Liver (tissue), 9 donors: ENCODE data around the gene SIAH2. TPM values are rescaled to one million over a fixed set of nuclear protein-coding genes. Genes with fewer than 3 reads are reported as not detected.

Experiments used
- DNase-seq: peaks from one replicate; pipeline ENCODE4 v3.0.0-alpha.2; 2017; ENCODE audit warnings: low spot score
- H3K27ac ChIP-seq, 2 donors: one replicate each; pipeline ENCODE4 v1.7.0; 2013; ENCODE audit warnings: inconsistent platforms in 2 of 2, low read length in 2 of 2, control low read depth in 1 of 2, low read depth in 1 of 2, mild to moderate bottlenecking in 1 of 2
- H3K27me3 ChIP-seq, 4 donors: one replicate each; pipeline versions ENCODE4 v1.6.1 to v1.7.0; 2013; ENCODE audit warnings: low read length in 3 of 4, inconsistent platforms in 1 of 4, mild to moderate bottlenecking in 1 of 4, moderate library complexity in 1 of 4; ENCODE audit not compliant: control insufficient read depth in 4 of 4, insufficient read depth in 4 of 4
- H3K36me3 ChIP-seq, 4 donors: one replicate each; pipeline versions ENCODE4 v1.6.1 to v1.7.0; 2013; ENCODE audit warnings: low read length in 3 of 4, mild to moderate bottlenecking in 3 of 4, low read depth in 1 of 4, moderate library complexity in 1 of 4; ENCODE audit not compliant: control insufficient read depth in 4 of 4, insufficient read depth in 3 of 4
- H3K4me1 ChIP-seq, 4 donors: one replicate each; pipeline versions ENCODE4 v1.6.1 to v1.7.0; 2013; ENCODE audit warnings: low read length in 3 of 4, mild to moderate bottlenecking in 3 of 4, moderate library complexity in 1 of 4; ENCODE audit not compliant: control insufficient read depth in 4 of 4, insufficient read depth in 4 of 4
- H3K4me3 ChIP-seq, 3 donors: one replicate each; pipeline versions ENCODE4 v1.6.1 to v1.7.0; 2013; ENCODE audit warnings: low read length in 3 of 3, control low read depth in 1 of 3, low read depth in 1 of 3, mild to moderate bottlenecking in 1 of 3
- H3K9ac ChIP-seq, 2 donors: one replicate each; pipeline ENCODE4 v1.7.0; 2013; ENCODE audit warnings: low read length in 2 of 2, mild to moderate bottlenecking in 2 of 2, moderate library complexity in 2 of 2, control low read depth in 1 of 2, low read depth in 1 of 2
- H3K9me3 ChIP-seq, 4 donors: one replicate each; pipeline versions ENCODE4 v1.6.1 to v1.7.0; 2013; ENCODE audit warnings: low read length in 3 of 4; ENCODE audit not compliant: control insufficient read depth in 4 of 4
- EGR1 ChIP-seq, 2 donors: IDR thresholded peaks; 2 replicates each; pipeline ENCODE4 v1.6.1; 2016 to 2018; ENCODE audit warnings: antibody characterized with exemption in 2 of 2, low read depth in 2 of 2
- FOXA1 ChIP-seq: IDR thresholded peaks from 2 replicates; pipeline ENCODE4 v1.6.1; 2016; ENCODE audit warnings: antibody characterized with exemption
- FOXA2 ChIP-seq: IDR thresholded peaks from 2 replicates; pipeline ENCODE4 v1.6.1; 2016; ENCODE audit warnings: antibody characterized with exemption
- GABPA ChIP-seq, 2 donors: IDR thresholded peaks in 1 of 2; conservative IDR thresholded peaks in 1 of 2; 2 replicates each; pipeline ENCODE4 v1.6.1; 2016; ENCODE audit warnings: antibody characterized with exemption in 2 of 2, mild to moderate bottlenecking in 1 of 2, moderate library complexity in 1 of 2
- HNF4A ChIP-seq, 2 donors: conservative IDR thresholded peaks; 2 replicates each; pipeline ENCODE4 v1.6.1; 2016; ENCODE audit warnings: antibody characterized with exemption in 2 of 2, mild to moderate bottlenecking in 2 of 2
- HNF4G ChIP-seq: IDR thresholded peaks from 2 replicates; pipeline ENCODE4 v1.6.1; 2016; ENCODE audit warnings: antibody characterized with exemption
- JUND ChIP-seq, 2 donors: IDR thresholded peaks; 2 replicates each; pipeline ENCODE4 v1.6.1; 2016; ENCODE audit warnings: antibody characterized with exemption in 2 of 2
- NR2F2 ChIP-seq: IDR thresholded peaks from 2 replicates; pipeline ENCODE4 v1.6.1; 2016; ENCODE audit warnings: antibody characterized with exemption
- RAD21 ChIP-seq, 2 donors: IDR thresholded peaks; 2 replicates each; pipeline ENCODE4 v1.6.1; 2016; ENCODE audit warnings: antibody characterized with exemption in 2 of 2, mild to moderate bottlenecking in 2 of 2
- RXRA ChIP-seq, 2 donors: IDR thresholded peaks; 2 replicates each; pipeline ENCODE4 v1.6.1; 2017 to 2018; ENCODE audit warnings: antibody characterized with exemption in 2 of 2, mild to moderate bottlenecking in 1 of 2
- SP1 ChIP-seq: IDR thresholded peaks from 2 replicates; pipeline ENCODE4 v1.6.1; 2018; ENCODE audit warnings: antibody characterized with exemption, mild to moderate bottlenecking
- TAF1 ChIP-seq: conservative IDR thresholded peaks from 2 replicates; pipeline ENCODE4 v1.6.1; 2016; ENCODE audit warnings: antibody characterized with exemption, mild to moderate bottlenecking
- YY1 ChIP-seq: IDR thresholded peaks from 2 replicates; pipeline ENCODE4 v1.6.1; 2016; ENCODE audit warnings: antibody characterized with exemption, mild to moderate bottlenecking
- WGBS: extraction: QIAGEN DNeasy Blood & Tissue Kit; methylation state at CpG from one replicate; pipeline ENCODE4 v1.1.7; 2013; 5-methylcytosine and 5-hydroxymethylcytosine counted together
- polyA plus RNA-seq, 2 donors: library from polyadenylated mRNA; stranded (reverse) in 1 of 2; unstranded in 1 of 2; fragments of 200-250 nt in 1 of 2; fragments of >200 nt in 1 of 2; fragmentation: Nextera tagmentation in 1 of 2; extraction: Ambion mirVana in 1 of 2; gene quantifications; one replicate each; pipeline versions ENCODE4 v1.2.1 to v1.2.3, GENCODE V29; 2013 to 2015
- total RNA-seq, 2 donors: library from RNA; depleted of rRNA; stranded (reverse); fragments of >200 nt; gene quantifications; one replicate each; pipeline ENCODE4 v1.2.3, GENCODE V29; 2014
- TF ChIP-seq, protein P1 (sequence below): IDR thresholded peaks from 2 replicates; pipeline ENCODE4 v1.6.1; 2016; ENCODE audit warnings: antibody characterized with exemption, mild to moderate bottlenecking
- TF ChIP-seq, protein P2 (sequence below): IDR thresholded peaks from 2 replicates; pipeline ENCODE4 v1.6.1; 2016; ENCODE audit warnings: antibody characterized with exemption
- TF ChIP-seq, protein P3 (sequence below): IDR thresholded peaks from 2 replicates; pipeline ENCODE4 v1.6.1; 2016; ENCODE audit warnings: antibody characterized with exemption
- TF ChIP-seq, protein P4 (sequence below): fragments of 150-350 bp; IDR thresholded peaks from 2 replicates; pipeline ENCODE4 v1.5.1; 2017; ENCODE audit warnings: improper control_type of control experiment, low read depth, low read length; ENCODE audit not compliant: missing input control
- TF ChIP-seq, protein P5 (sequence below): IDR thresholded peaks from 2 replicates; pipeline ENCODE4 v1.6.1; 2016; ENCODE audit warnings: antibody characterized with exemption
- donor health status: healthy.
- donor health status: healthy.
- donor health status: healthy.
- donor health status: healthy.
- donor health status: healthy.

SIAH2 gene
- total and polyA plus RNA-seq, 4 donors: 12.1 to 104 (median 20.3) TPM

DNA sequence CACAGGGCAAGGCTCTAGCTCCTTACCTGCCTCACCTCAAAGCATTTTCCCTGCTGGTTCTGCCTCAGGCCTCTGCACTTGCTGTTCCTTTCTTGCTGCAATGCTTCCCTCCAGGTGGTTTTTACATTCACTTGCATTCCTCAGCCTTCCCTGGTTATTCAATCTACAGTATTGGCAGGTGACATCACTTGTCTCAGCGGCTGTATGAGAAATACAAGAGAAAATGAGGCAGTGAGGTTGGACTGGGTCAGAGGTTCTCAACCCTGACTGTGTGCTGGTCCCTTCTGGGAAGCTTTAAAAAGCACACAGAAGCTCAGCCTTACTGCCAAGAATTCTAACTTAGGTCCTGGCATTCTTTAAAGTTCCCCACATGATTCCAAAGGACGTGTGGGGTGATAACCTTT, 26.7 kb downstream of the SIAH2 start:
- Histone ChIP-seq H3K4me1 (peaks cover 14 to 78% (median 68%) of the 10 kb centered on the region in 4 donors), H3K27me3 (no peaks in the 10 kb centered on the region), H3K4me3 (no peak overlapping the region), H3K36me3 (no peaks in the 10 kb centered on the region), H3K9ac (peak overlapping the region in 1 of 2 donors; percentile 39), H3K9me3 (no peaks in the 10 kb centered on the region), H3K27ac (peak overlapping the region in 1 of 2 donors; percentile 9)
- TF ChIP-seq RAD21 (IDR thresholded peaks at IDR 0.05) (peak in 1 of 2 donors; percentile 28), HNF4G (no peak), SP1 (peak; percentile 77), HNF4A (conservative IDR thresholded peaks at IDR 0.05) (peak; percentile 65 to 77), FOXA1 (no peak), NR2F2 (peak; percentile 54), EGR1 (IDR thresholded peaks at IDR 0.05; ENCODE audit: low read depth in 2 of 2) (no peak), JUND (IDR thresholded peaks at IDR 0.05) (peak; percentile 60 to 61), GABPA (IDR thresholded peaks at IDR 0.05 in 1 of 2, conservative IDR thresholded peaks at IDR 0.05 in 1 of 2) (no peak), TAF1 (no peak), FOXA2 (no peak), RXRA (IDR thresholded peaks at IDR 0.05) (peak; percentile 86 to 88), YY1 (peak; percentile 23)
- TF ChIP-seq, protein P1, sequence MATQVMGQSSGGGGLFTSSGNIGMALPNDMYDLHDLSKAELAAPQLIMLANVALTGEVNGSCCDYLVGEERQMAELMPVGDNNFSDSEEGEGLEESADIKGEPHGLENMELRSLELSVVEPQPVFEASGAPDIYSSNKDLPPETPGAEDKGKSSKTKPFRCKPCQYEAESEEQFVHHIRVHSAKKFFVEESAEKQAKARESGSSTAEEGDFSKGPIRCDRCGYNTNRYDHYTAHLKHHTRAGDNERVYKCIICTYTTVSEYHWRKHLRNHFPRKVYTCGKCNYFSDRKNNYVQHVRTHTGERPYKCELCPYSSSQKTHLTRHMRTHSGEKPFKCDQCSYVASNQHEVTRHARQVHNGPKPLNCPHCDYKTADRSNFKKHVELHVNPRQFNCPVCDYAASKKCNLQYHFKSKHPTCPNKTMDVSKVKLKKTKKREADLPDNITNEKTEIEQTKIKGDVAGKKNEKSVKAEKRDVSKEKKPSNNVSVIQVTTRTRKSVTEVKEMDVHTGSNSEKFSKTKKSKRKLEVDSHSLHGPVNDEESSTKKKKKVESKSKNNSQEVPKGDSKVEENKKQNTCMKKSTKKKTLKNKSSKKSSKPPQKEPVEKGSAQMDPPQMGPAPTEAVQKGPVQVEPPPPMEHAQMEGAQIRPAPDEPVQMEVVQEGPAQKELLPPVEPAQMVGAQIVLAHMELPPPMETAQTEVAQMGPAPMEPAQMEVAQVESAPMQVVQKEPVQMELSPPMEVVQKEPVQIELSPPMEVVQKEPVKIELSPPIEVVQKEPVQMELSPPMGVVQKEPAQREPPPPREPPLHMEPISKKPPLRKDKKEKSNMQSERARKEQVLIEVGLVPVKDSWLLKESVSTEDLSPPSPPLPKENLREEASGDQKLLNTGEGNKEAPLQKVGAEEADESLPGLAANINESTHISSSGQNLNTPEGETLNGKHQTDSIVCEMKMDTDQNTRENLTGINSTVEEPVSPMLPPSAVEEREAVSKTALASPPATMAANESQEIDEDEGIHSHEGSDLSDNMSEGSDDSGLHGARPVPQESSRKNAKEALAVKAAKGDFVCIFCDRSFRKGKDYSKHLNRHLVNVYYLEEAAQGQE: no peak
- TF ChIP-seq, protein P2, sequence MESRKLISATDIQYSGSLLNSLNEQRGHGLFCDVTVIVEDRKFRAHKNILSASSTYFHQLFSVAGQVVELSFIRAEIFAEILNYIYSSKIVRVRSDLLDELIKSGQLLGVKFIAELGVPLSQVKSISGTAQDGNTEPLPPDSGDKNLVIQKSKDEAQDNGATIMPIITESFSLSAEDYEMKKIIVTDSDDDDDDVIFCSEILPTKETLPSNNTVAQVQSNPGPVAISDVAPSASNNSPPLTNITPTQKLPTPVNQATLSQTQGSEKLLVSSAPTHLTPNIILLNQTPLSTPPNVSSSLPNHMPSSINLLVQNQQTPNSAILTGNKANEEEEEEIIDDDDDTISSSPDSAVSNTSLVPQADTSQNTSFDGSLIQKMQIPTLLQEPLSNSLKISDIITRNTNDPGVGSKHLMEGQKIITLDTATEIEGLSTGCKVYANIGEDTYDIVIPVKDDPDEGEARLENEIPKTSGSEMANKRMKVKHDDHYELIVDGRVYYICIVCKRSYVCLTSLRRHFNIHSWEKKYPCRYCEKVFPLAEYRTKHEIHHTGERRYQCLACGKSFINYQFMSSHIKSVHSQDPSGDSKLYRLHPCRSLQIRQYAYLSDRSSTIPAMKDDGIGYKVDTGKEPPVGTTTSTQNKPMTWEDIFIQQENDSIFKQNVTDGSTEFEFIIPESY: peak; percentile 46
- TF ChIP-seq, protein P3, sequence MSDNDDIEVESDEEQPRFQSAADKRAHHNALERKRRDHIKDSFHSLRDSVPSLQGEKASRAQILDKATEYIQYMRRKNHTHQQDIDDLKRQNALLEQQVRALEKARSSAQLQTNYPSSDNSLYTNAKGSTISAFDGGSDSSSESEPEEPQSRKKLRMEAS: peak; percentile 38
- TF ChIP-seq, protein P4, sequence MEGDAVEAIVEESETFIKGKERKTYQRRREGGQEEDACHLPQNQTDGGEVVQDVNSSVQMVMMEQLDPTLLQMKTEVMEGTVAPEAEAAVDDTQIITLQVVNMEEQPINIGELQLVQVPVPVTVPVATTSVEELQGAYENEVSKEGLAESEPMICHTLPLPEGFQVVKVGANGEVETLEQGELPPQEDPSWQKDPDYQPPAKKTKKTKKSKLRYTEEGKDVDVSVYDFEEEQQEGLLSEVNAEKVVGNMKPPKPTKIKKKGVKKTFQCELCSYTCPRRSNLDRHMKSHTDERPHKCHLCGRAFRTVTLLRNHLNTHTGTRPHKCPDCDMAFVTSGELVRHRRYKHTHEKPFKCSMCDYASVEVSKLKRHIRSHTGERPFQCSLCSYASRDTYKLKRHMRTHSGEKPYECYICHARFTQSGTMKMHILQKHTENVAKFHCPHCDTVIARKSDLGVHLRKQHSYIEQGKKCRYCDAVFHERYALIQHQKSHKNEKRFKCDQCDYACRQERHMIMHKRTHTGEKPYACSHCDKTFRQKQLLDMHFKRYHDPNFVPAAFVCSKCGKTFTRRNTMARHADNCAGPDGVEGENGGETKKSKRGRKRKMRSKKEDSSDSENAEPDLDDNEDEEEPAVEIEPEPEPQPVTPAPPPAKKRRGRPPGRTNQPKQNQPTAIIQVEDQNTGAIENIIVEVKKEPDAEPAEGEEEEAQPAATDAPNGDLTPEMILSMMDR: no peak
- TF ChIP-seq, protein P5, sequence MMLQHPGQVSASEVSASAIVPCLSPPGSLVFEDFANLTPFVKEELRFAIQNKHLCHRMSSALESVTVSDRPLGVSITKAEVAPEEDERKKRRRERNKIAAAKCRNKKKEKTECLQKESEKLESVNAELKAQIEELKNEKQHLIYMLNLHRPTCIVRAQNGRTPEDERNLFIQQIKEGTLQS: peak; percentile 71
- WGBS: 16% methylated on average over 2 of the region's 2 CpGs
- DNase-seq: no peak
